HG03095 (cell line): Measurements from ENCODE around the gene GALR2.

Source experiments
- ATAC-seq: cut with Tn5 transposase; IDR thresholded peaks from one replicate; pipeline ENCODE4 v1.9.1; 2021; ENCODE audit warnings: moderate library complexity; ENCODE audit not compliant: unreplicated experiment

Gene GALR2

GRCh38 chr17:76124582-76125390 lies 50.2 kb downstream of the GALR2 start:
- no peak for ATAC-seq

GRCh38 chr17:76125391-76125675 lies 50.8 kb downstream of the GALR2 start:
- ATAC-seq: no peak

GRCh38 chr17:76125922-76126321 lies 51.3 kb downstream of the GALR2 start:
- ATAC-seq: no peak
